Prostate gland (tissue), 2 donors: ENCODE data around the gene CDK14.

ENCODE experiments used
- CTCF ChIP-seq, 4 experiments: fragments of 200-600 bp in 2 of 4; fragments of 450-650 bp in 2 of 4; sonication (generic) in 2 of 4; IDR thresholded peaks; 1 replicate in 3 of 4; 2 replicates in 1 of 4; pipeline ENCODE4 v1.5.1; 2016 to 2019; ENCODE audit warnings: antibody characterized with exemption in 4 of 4, mild to moderate bottlenecking in 2 of 4, moderate library complexity in 2 of 4
- POLR2A ChIP-seq: fragments of 450-650 bp; IDR thresholded peaks from one replicate; pipeline ENCODE4 v1.6.1; 2016; ENCODE audit warnings: antibody characterized with exemption, mild to moderate bottlenecking
- POLR2AphosphoS5 ChIP-seq: sonication (generic); formaldehyde crosslinking; IDR thresholded peaks from one replicate; pipeline ENCODE4 v1.6.1; 2017; ENCODE audit warnings: antibody characterized with exemption

- no peak for TF ChIP-seq CTCF (IDR thresholded peaks at IDR 0.05)
- no peak for TF ChIP-seq POLR2AphosphoS5
- no peak for TF ChIP-seq POLR2A
Measured at GRCh38 chr7:90663176-90663575, 67.1 kb downstream of the CDK14 start.
